Heart left ventricle (tissue), 16 donors: ENCODE results near the gene UPP2. TPM values are rescaled to one million over a fixed set of nuclear protein-coding genes. Genes with fewer than 3 reads are reported as not detected.

ENCODE experiments used
- ATAC-seq, 4 donors: fragments of 200-7000 bp; cut with Tn5 transposase; one replicate each; pipeline ENCODE4 v1.9.1; 2020 to 2022; ENCODE audit warnings: moderate library complexity in 4 of 4, mild to moderate bottlenecking in 3 of 4, moderate number of reproducible peaks in 1 of 4
- DNase-seq, 5 donors: peaks; one replicate each; pipeline ENCODE4 v3.0.0-alpha.2; 2020
- H3K27ac ChIP-seq, 12 donors: fragments of 200-600 bp; sonication (generic) in 4 of 12; one replicate each; pipeline versions ENCODE4 v1.5.0 to v1.8.0; 2016 to 2022; ENCODE audit warnings: mild to moderate bottlenecking in 2 of 12
- H3K27me3 ChIP-seq, 9 donors: fragments of 200-600 bp; sonication (generic) in 2 of 9; one replicate each; pipeline versions ENCODE4 v1.5.1 to v1.8.0; 2016 to 2022; ENCODE audit warnings: mild to moderate bottlenecking in 3 of 9
- H3K36me3 ChIP-seq, 9 donors: fragments of 200-600 bp; sonication (generic) in 2 of 9; one replicate each; pipeline versions ENCODE4 v1.5.0 to v1.8.0; 2018 to 2022; ENCODE audit warnings: mild to moderate bottlenecking in 2 of 9
- H3K4me1 ChIP-seq, 12 donors: fragments of 200-600 bp; sonication (generic) in 4 of 12; one replicate each; pipeline versions ENCODE4 v1.5.0 to v1.8.0; 2016 to 2022; ENCODE audit warnings: mild to moderate bottlenecking in 3 of 12
- H3K4me3 ChIP-seq, 12 donors: fragments of 200-600 bp; sonication (generic) in 4 of 12; one replicate each; pipeline versions ENCODE4 v1.5.0 to v1.8.0; 2017 to 2022; ENCODE audit warnings: mild to moderate bottlenecking in 9 of 12, moderate library complexity in 4 of 12
- H3K9me3 ChIP-seq, 12 donors: fragments of 200-600 bp; sonication (generic) in 4 of 12; one replicate each; pipeline versions ENCODE4 v1.5.0 to v1.8.0; 2016 to 2022; ENCODE audit warnings: mild to moderate bottlenecking in 1 of 12
- CTCF ChIP-seq, 12 donors: fragments of 200-600 bp; sonication (generic) in 4 of 12; IDR thresholded peaks; one replicate each; pipeline versions ENCODE4 v1.5.0 to v1.8.0; 2018 to 2022; ENCODE audit warnings: antibody characterized with exemption in 12 of 12, mild to moderate bottlenecking in 5 of 12
- POLR2A ChIP-seq, 2 donors: fragments of 450-650 bp; IDR thresholded peaks; one replicate each; pipeline ENCODE4 v1.6.1; 2017; ENCODE audit warnings: antibody characterized with exemption in 2 of 2, mild to moderate bottlenecking in 2 of 2, moderate library complexity in 2 of 2
- WGBS, 4 donors: extraction: QIAGEN DNeasy Blood & Tissue Kit in 2 of 4; methylation state at CpG; one replicate each; pipeline versions ENCODE4 v1.1.5 to v1.1.7; 2013 to 2018; 5-methylcytosine and 5-hydroxymethylcytosine counted together
- intact Hi-C, 10 donors: fragments of 100-400 bp; cut with DNase I; formaldehyde crosslinking; loops; one replicate each; pipeline versions ENCODE4 v1.11.1 to v1.14.2; 2022
- polyA plus RNA-seq, 2 donors: library from polyadenylated mRNA; stranded (reverse); fragments of 200-250 nt; gene quantifications; one replicate each; pipeline ENCODE4 v1.2.3, GENCODE V29; 2013
- total RNA-seq, 9 donors: library from RNA; depleted of rRNA in 2 of 9; stranded (reverse); fragments of >200 nt in 2 of 9; fragmentation: NEBNext Ultra II Directional in 3 of 9; extraction: Animal tissue kit (Norgen Biotek cat#: 25700) in 3 of 9; gene quantifications; one replicate each; pipeline versions ENCODE4 v1.1.0 to v1.2.4, GENCODE V29; 2016 to 2023
- donor health status: ischemic (EF 13 %, LVEDD 7.1; RV severe dilation, severe dysfunction).
- donor health status: healthy with polysubstance abuse.
- donor health status: DM: no; HTN: yes; CAD: no.
- donor health status: DM: no; HTN: no; CAD: no.
- donor health status: ischemic (EF 25% LVEDD 6.9; RV normal size, moderate dysfunction).
- donor health status: ischemic (EF 25% LVEDD 5.7; RV mildly dilated, moderate dysfunction).
- donor health status: healthy.
- donor health status: DM: yes; HTN: yes; CAD: no.
- donor health status: ischemic (EF 35%, LVEDD 5.7; RV mildly dilated, moderate dysfunction).
- donor health status: nonischemic (EF 11% LVEDD 7.7; RV severe dilation, severe dysfunction).
- donor health status: DM: yes; HTN: yes; CAD: no.
- donor health status: PGD.
- donor health status: ischemic (EF 29% LVEDD 5.4; RV normal size, mild dysfunction).
- donor health status: nonischemic (EF 23%, LVEDD 6.1; RV moderate dilation, normal function).

Gene UPP2
- total and polyA plus RNA-seq, 11 donors, result not detected

GRCh38 chr2:158174956-158175355 is 73.3 kb downstream of the UPP2 start:
- H3K27ac ChIP-seq, result no peak overlapping the region
- no peak overlapping the region for H3K4me3 ChIP-seq
- H3K27me3 ChIP-seq, result no peaks in the 10 kb centered on the region
- intact Hi-C loops, result loop anchor here in 4 of 10 donors (5.0 to 10.0 kb wide), 5 partner anchors 140 to 592 kb away; partner anchors contain the start of genes CCDC148 (in 1 of the 4) and PKP4 (in 1 of the 4)
- DNase-seq (no peak), ATAC-seq (no peak)
- H3K4me1 ChIP-seq, result peaks cover 0 to 7% (median 0%) of the 10 kb centered on the region in 12 donors
- 92 to 95% (median 94%) methylated on average over 5 of the region's 5 CpGs for WGBS, 4 donors
- H3K36me3 ChIP-seq, result no peaks in the 10 kb centered on the region
- H3K9me3 ChIP-seq, result no peaks in the 10 kb centered on the region
- TF ChIP-seq POLR2A (IDR thresholded peaks at IDR 0.05) (no peak), CTCF (IDR thresholded peaks at IDR 0.05) (no peak)

GRCh38 chr2:158178646-158179045 is 77.0 kb downstream of the UPP2 start:
- H3K27ac ChIP-seq, result no peak overlapping the region
- intact Hi-C loops, result loop anchor here in 6 of 10 donors (1.0 to 10.0 kb wide), 7 partner anchors 144 to 589 kb away; partner anchors contain the start of genes CCDC148 (in 1 of the 6) and PKP4 (in 1 of the 6)
- WGBS, 4 donors, result 40 to 53% (median 45%) methylated on average over 3 of the region's 3 CpGs
- DNase-seq (no peak), ATAC-seq (no peak)
- H3K4me3 ChIP-seq, result no peak overlapping the region
- TF ChIP-seq CTCF (IDR thresholded peaks at IDR 0.05) (no peak), POLR2A (IDR thresholded peaks at IDR 0.05) (no peak)
- H3K27me3 ChIP-seq, result no peaks in the 10 kb centered on the region
- H3K36me3 ChIP-seq, result no peaks in the 10 kb centered on the region
- H3K9me3 ChIP-seq, result no peaks in the 10 kb centered on the region
- H3K4me1 ChIP-seq, result peaks cover 0 to 7% (median 0%) of the 10 kb centered on the region in 12 donors

GRCh38 chr2:158179660-158180059 is 78.0 kb downstream of the UPP2 start:
- no peak overlapping the region for H3K27ac ChIP-seq
- H3K27me3 ChIP-seq, result no peaks in the 10 kb centered on the region
- intact Hi-C loops, result loop anchor here (1.0 to 10.0 kb wide), 10 partner anchors 145 to 588 kb away; partner anchors contain the start of genes CCDC148 (in 6 of the 10) and PKP4 (in 6 of the 10)
- no peaks in the 10 kb centered on the region for H3K36me3 ChIP-seq
- H3K9me3 ChIP-seq, result no peaks in the 10 kb centered on the region
- TF ChIP-seq POLR2A (IDR thresholded peaks at IDR 0.05) (no peak), CTCF (IDR thresholded peaks at IDR 0.05) (peak in 11 of 12 donors; percentile 21 to 67 (median 44))
- peak in 2 of 4 donors; percentile 27 to 60 for ATAC-seq
- H3K4me3 ChIP-seq, result no peak overlapping the region
- H3K4me1 ChIP-seq, result peaks cover 0 to 7% (median 0%) of the 10 kb centered on the region in 12 donors
- 7 to 9% (median 8%) methylated on average over 2 of the region's 2 CpGs for WGBS, 4 donors
- no peak for DNase-seq

- no peaks in the 10 kb centered on the region for H3K27me3 ChIP-seq
- intact Hi-C loops, result loop anchor here in 9 of 10 donors (2.0 to 10.0 kb wide), 6 partner anchors 146 to 571 kb away; partner anchors contain the start of genes CCDC148 (in 5 of the 9) and PKP4 (in 5 of the 9)
- H3K4me1 ChIP-seq, result peaks cover 0 to 7% (median 0%) of the 10 kb centered on the region in 12 donors
- no peaks in the 10 kb centered on the region for H3K9me3 ChIP-seq
- DNase-seq (no peak), ATAC-seq (no peak)
- WGBS, 4 donors, result 72 to 100% (median 91%) methylated on average over 2 of the region's 2 CpGs
- no peak for TF ChIP-seq POLR2A (IDR thresholded peaks at IDR 0.05)
- no peak for TF ChIP-seq CTCF (IDR thresholded peaks at IDR 0.05)
- no peak overlapping the region for H3K4me3 ChIP-seq
- no peak overlapping the region for H3K27ac ChIP-seq
- H3K36me3 ChIP-seq, result no peaks in the 10 kb centered on the region
These were observed 79.5 kb downstream of the UPP2 start for GRCh38 chr2:158181171-158181570.
